PFSK-1 (cell line): ENCODE measurements around the gene SLC50A1.

ENCODE experiments used
- FOXP2 ChIP-seq: optimal IDR thresholded peaks from 2 replicates; pipeline ENCODE3; 2011; ENCODE audit warnings: borderline replicate concordance, control low read depth, inconsistent platforms; ENCODE audit not compliant: insufficient read depth; ENCODE audit errors: extremely low read length, extremely low read depth
- POLR2AphosphoS5 ChIP-seq: IDR thresholded peaks from 2 replicates; pipeline ENCODE4 v1.6.1; 2012; ENCODE audit warnings: low read depth, mild to moderate bottlenecking, control low read depth, low read length, moderate library complexity
- REST ChIP-seq, 2 experiments: IDR thresholded peaks; 2 replicates each; pipeline versions ENCODE4 v1.6.1 to v1.8.0; 2011 to 2012; ENCODE audit warnings: low read depth in 2 of 2, low read length in 2 of 2, control low read depth in 1 of 2, inconsistent platforms in 1 of 2, mild to moderate bottlenecking in 1 of 2, moderate library complexity in 1 of 2; ENCODE audit not compliant: insufficient read depth in 1 of 2
- SIN3A ChIP-seq: IDR thresholded peaks from 2 replicates; pipeline ENCODE4 v1.6.1; 2012; ENCODE audit warnings: mild to moderate bottlenecking, low read length, moderate library complexity, borderline replicate concordance; ENCODE audit not compliant: insufficient read depth
- TAF1 ChIP-seq: IDR thresholded peaks from 2 replicates; pipeline ENCODE4 v1.6.1; 2012; ENCODE audit warnings: low read length, control low read depth, borderline replicate concordance; ENCODE audit not compliant: insufficient read depth

The SLC50A1 gene

GRCh38 chr1:155103325-155103724 is 32.3 kb upstream of the SLC50A1 start:
- TF ChIP-seq SIN3A (no peak), REST (IDR thresholded peaks at IDR 0.05; ENCODE audit: insufficient read depth in 1 of 2, low read depth in 2 of 2, low read length in 2 of 2) (no peak), TAF1 (no peak), FOXP2 (no peak), POLR2AphosphoS5 (no peak)

GRCh38 chr1:155104605-155105534 is 30.8 kb upstream of the SLC50A1 start:
- TF ChIP-seq TAF1 (no peak), SIN3A (no peak), POLR2AphosphoS5 (no peak), FOXP2 (no peak), REST (IDR thresholded peaks at IDR 0.05; ENCODE audit: insufficient read depth in 1 of 2, low read depth in 2 of 2, low read length in 2 of 2) (no peak)

GRCh38 chr1:155105604-155106011 is 30.0 kb upstream of the SLC50A1 start:
- TF ChIP-seq FOXP2 (no peak), REST (IDR thresholded peaks at IDR 0.05; ENCODE audit: insufficient read depth in 1 of 2, low read depth in 2 of 2, low read length in 2 of 2) (no peak), POLR2AphosphoS5 (no peak), TAF1 (no peak), SIN3A (no peak)

GRCh38 chr1:155106862-155107261 is 28.8 kb upstream of the SLC50A1 start:
- TF ChIP-seq REST (IDR thresholded peaks at IDR 0.05; ENCODE audit: insufficient read depth in 1 of 2, low read depth in 2 of 2, low read length in 2 of 2) = no peak
- TF ChIP-seq POLR2AphosphoS5 = no peak
- TF ChIP-seq TAF1 = no peak
- no peak for TF ChIP-seq FOXP2
